HCT116 (cell line): ENCODE measurements around the gene SHC4. TPM values are rescaled to one million over a fixed set of nuclear protein-coding genes. Genes with fewer than 3 reads are reported as not detected.

Experiments used
- ATAC-seq: fragments of 200-7000 bp; cut with Tn5 transposase; 2 replicates; pipeline ENCODE4 v1.9.1; 2020; ENCODE audit warnings: mild to moderate bottlenecking, moderate library complexity
- BruUV-seq: library from RNA; stranded (reverse); fragments of 400-500 nt; replicated peaks from 2 replicates; lab custom pipeline; 2021; lab: Mats Ljungman, UMichigan
- CTCF ChIA-PET: fragments of 300-600 bp; sonication (Branson Sonifier 250); formaldehyde crosslinking; loops from one replicate; lab custom pipeline; 2021; ENCODE audit warnings: antibody characterized with exemption; lab: Charles Lee
- POLR2A ChIA-PET: fragments of 300-600, 350-600 bp; sonication (Branson Sonifier 250); formaldehyde crosslinking; loops from one replicate; lab custom pipeline; 2021; ENCODE audit warnings: antibody characterized with exemption; lab: Charles Lee
- RAD21 ChIA-PET, 2 experiments: fragments of 300-600 bp; sonication (Branson Sonifier 250); formaldehyde crosslinking; loops; one replicate each; lab custom pipeline; 2023; ENCODE audit warnings: low total read pairs in 2 of 2; ENCODE audit not compliant: uncharacterized antibody in 2 of 2, unreplicated experiment in 2 of 2, low non-redundant PET in 1 of 2; lab: Charles Lee
- DNase-seq: peaks from one replicate; pipeline ENCODE4 v3.0.0-alpha.2; 2010; ENCODE audit warnings: low read depth, low spot score
- H2AFZ ChIP-seq: fragments of 200-600 bp; shearing (Covaris generic), sonication (generic); 2 replicates; pipeline ENCODE4 v1.6.1; 2017; ENCODE audit warnings: low read depth, mixed run types, mixed read lengths, antibody characterized with exemption, low read length; ENCODE audit not compliant: poor library complexity, severe bottlenecking
- H3K27ac ChIP-seq: 2 replicates; pipeline ENCODE4 v1.5.1; 2012; ENCODE audit warnings: low read depth, low read length
- H3K27me3 ChIP-seq: fragments of 200-600 bp; sonication (generic); 2 replicates; pipeline ENCODE4 v1.6.1; 2016; ENCODE audit warnings: mixed run types, low read length, mixed read lengths; ENCODE audit not compliant: insufficient read depth
- H3K36me3 ChIP-seq, 2 experiments: fragments of 200-500 bp in 1 of 2; fragments of 200-600 bp in 1 of 2; sonication (Bioruptor generic) in 1 of 2; sonication (generic) in 1 of 2; 2 replicates each; pipeline versions ENCODE4 v1.5.1 to v1.6.1; 2014 to 2016; ENCODE audit warnings: low read length in 2 of 2, inconsistent platforms in 1 of 2, mixed read lengths in 1 of 2, mixed run types in 1 of 2; ENCODE audit not compliant: insufficient read depth in 2 of 2, control insufficient read depth in 1 of 2
- H3K4me1 ChIP-seq, 2 experiments: fragments of 200-600 bp in 1 of 2; sonication (generic) in 1 of 2; 2 replicates each; pipeline versions ENCODE4 v1.5.1 to v1.6.1; 2012 to 2017; ENCODE audit warnings: low read length in 2 of 2, inconsistent platforms in 1 of 2, mild to moderate bottlenecking in 1 of 2, mixed read lengths in 1 of 2, mixed run types in 1 of 2, moderate library complexity in 1 of 2; ENCODE audit not compliant: insufficient read depth in 2 of 2, control insufficient read depth in 1 of 2
- H3K4me2 ChIP-seq: fragments of 200-600 bp; sonication (generic); 2 replicates; pipeline ENCODE4 v1.6.1; 2017; ENCODE audit warnings: mixed run types, low read length, mixed read lengths
- H3K4me3 ChIP-seq, 2 experiments: fragments of 200-600 bp in 1 of 2; sonication (generic) in 1 of 2; replicated peaks in 1 of 2; 2 replicates each; pipeline ENCODE4 v1.5.1; 2011 to 2016; ENCODE audit warnings: low read length in 2 of 2, control low read depth in 1 of 2, low read depth in 1 of 2, mild to moderate bottlenecking in 1 of 2, mixed read lengths in 1 of 2, mixed run types in 1 of 2
- H3K79me2 ChIP-seq: fragments of 200-600 bp; sonication (generic); 2 replicates; pipeline ENCODE4 v1.6.1; 2017; ENCODE audit warnings: mild to moderate bottlenecking, mixed run types, low read length, moderate library complexity, mixed read lengths; ENCODE audit not compliant: insufficient read depth
- H3K9ac ChIP-seq: fragments of 200-600 bp; sonication (generic); 2 replicates; pipeline ENCODE4 v1.6.1; 2016; ENCODE audit warnings: low read length, mixed read lengths
- H3K9me2 ChIP-seq: fragments of 200-600 bp; sonication (generic), shearing (Covaris generic); 2 replicates; pipeline ENCODE4 v1.6.1; 2017; ENCODE audit warnings: mixed run types, mild to moderate bottlenecking, moderate library complexity; ENCODE audit not compliant: insufficient read depth
- H3K9me3 ChIP-seq, 2 experiments: fragments of 200-500 bp in 1 of 2; fragments of 200-600 bp in 1 of 2; sonication (Bioruptor generic) in 1 of 2; sonication (generic) in 1 of 2; 2 replicates each; pipeline ENCODE4 v1.6.1; 2014 to 2017; ENCODE audit warnings: low read length in 2 of 2, mixed read lengths in 2 of 2, inconsistent platforms in 1 of 2, low read depth in 1 of 2, mild to moderate bottlenecking in 1 of 2, mixed run types in 1 of 2, moderate library complexity in 1 of 2; ENCODE audit not compliant: control insufficient read depth in 1 of 2, insufficient read depth in 1 of 2
- H4K20me1 ChIP-seq: fragments of 200-600 bp; sonication (generic), shearing (Covaris generic); 2 replicates; pipeline ENCODE4 v1.6.1; 2017; ENCODE audit warnings: mixed run types, mild to moderate bottlenecking, moderate library complexity; ENCODE audit not compliant: insufficient read depth
- CTCF ChIP-seq, 3 experiments: fragments of 200-600 bp in 1 of 3; sonication (generic) in 1 of 3; IDR thresholded peaks in 2 of 3; conservative IDR thresholded peaks in 1 of 3; 2 replicates each; pipeline ENCODE4 v1.5.1; 2012 to 2017; ENCODE audit warnings: low read depth in 2 of 3, low read length in 2 of 3, antibody characterized with exemption in 1 of 3, borderline replicate concordance in 1 of 3, control low read depth in 1 of 3, mild to moderate bottlenecking in 1 of 3, mixed read lengths in 1 of 3, mixed run types in 1 of 3, moderate library complexity in 1 of 3; ENCODE audit not compliant: insufficient read depth in 1 of 3
- POLR2A ChIP-seq: IDR thresholded peaks from 2 replicates; pipeline ENCODE4 v1.7.0; 2011; ENCODE audit warnings: borderline replicate concordance; ENCODE audit not compliant: insufficient read depth, insufficient read length; ENCODE audit errors: extremely low read depth
- RAD21 ChIP-seq: IDR thresholded peaks from 2 replicates; pipeline ENCODE4 v1.6.1; 2012; ENCODE audit warnings: low read depth, mild to moderate bottlenecking
- REST ChIP-seq: IDR thresholded peaks from 2 replicates; pipeline ENCODE4 v1.6.1; 2012; ENCODE audit warnings: low read depth
- SP1 ChIP-seq: IDR thresholded peaks from 2 replicates; pipeline ENCODE4 v1.6.1; 2012; ENCODE audit warnings: low read depth
- intact Hi-C: fragments of 100-400 bp; cut with micrococcal nuclease; formaldehyde crosslinking; loops from 2 replicates; pipeline ENCODE4 v1.10.0; 2022
- total RNA-seq: library from RNA; stranded (reverse); gene quantifications from one replicate; pipeline ENCODE4 v1.2.1, GENCODE V29; 2021; ENCODE audit not compliant: unreplicated experiment

Gene SHC4
- total RNA-seq, 1 experiment from 2014 or later, result 0.44 TPM

DNA sequence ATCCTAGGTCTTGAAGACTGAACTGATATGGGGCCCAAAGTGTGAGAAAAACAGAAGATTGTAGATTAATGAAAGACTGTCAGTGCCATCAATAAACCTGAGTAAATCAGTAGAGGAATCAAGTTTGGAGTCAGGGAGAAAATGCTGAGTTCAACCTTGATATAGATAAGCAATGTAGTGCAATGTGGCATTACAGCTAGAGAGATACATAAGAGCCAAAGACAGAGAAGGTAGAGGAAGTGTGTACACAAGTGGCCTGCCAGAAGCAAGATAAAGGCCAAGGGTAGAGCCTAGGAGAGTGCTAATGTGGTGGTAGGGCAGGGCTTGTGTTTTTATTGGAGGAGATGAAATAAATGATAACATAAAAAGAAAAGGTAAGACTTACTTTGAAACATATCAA, 111.8 kb downstream of the SHC4 start:
- Histone ChIP-seq H3K4me3 (no peak overlapping the region), H3K4me2 (no peak overlapping the region), H3K79me2 (no peaks in the 10 kb centered on the region), H3K9me3 (no peaks in the 10 kb centered on the region), H3K4me1 (peaks cover 8 to 12% of the 10 kb centered on the region in 2 experiments; a peak in 3 of 4 replicates), H2AFZ (no peak overlapping the region), H3K27me3 (no peaks in the 10 kb centered on the region)
- CTCF ChIA-PET, result no interaction called here
- POLR2A ChIA-PET, result no interaction called here
- ATAC-seq (no peak), DNase-seq (no peak)
- no peak for TF ChIP-seq POLR2A
- no peak for TF ChIP-seq RAD21
- TF ChIP-seq SP1, result no peak
- TF ChIP-seq REST, result no peak
- no peak for TF ChIP-seq CTCF (IDR thresholded peaks at IDR 0.05 in 2 of 3, conservative IDR thresholded peaks at IDR 0.05 in 1 of 3; ENCODE audit: borderline replicate concordance in 1 of 3, insufficient read depth in 1 of 3, low read depth in 2 of 3, low read length in 2 of 3)
- TF ChIP-seq, all 23 proteins: peak for 0
- no peak overlapping the region for H3K27ac ChIP-seq
- H3K9ac ChIP-seq, result no peak overlapping the region
- intact Hi-C loops, result no loop called here
- H3K9me2 ChIP-seq, result no peaks in the 10 kb centered on the region
- no peaks in the 10 kb centered on the region for H3K36me3 ChIP-seq
- RAD21 ChIA-PET, result no interaction called here
- BruUV-seq, result no TSS peak
- no peaks in the 10 kb centered on the region for H4K20me1 ChIP-seq
